Activated naive CD8-positive, alpha-beta T cell treated with anti-CD3 and anti-CD28 coated beads, Interleukin-2, amount 10 ng/mL, durations not matched to agents 7 days and 5 days (primary cell): ENCODE data around the gene EIF2B2. TPM values are rescaled to one million over a fixed set of nuclear protein-coding genes. Genes with fewer than 3 reads are reported as not detected.

Source experiments
- total RNA-seq, 2 experiments: library from RNA; stranded (reverse); gene quantifications; one replicate each; pipeline ENCODE4 v1.2.3, GENCODE V29; 2021

Gene EIF2B2
- total RNA-seq, 2 experiments from 2014 or later, result 35.4 to 37.2 TPM

Other genes with a start within 250 kb of the EIF2B2 start
- 10 to 100 TPM; 71.7 to 74.4 TPM for gene YLPM1, start 239.6 kb upstream of the EIF2B2 start, total RNA-seq
- gene PROX2, start 126.8 kb upstream of the EIF2B2 start, total RNA-seq, result under 1 TPM; 0.28 to 0.69 TPM
- 100 to 1,000 TPM; 111 to 124 TPM for gene DLST, start 121.0 kb upstream of the EIF2B2 start, total RNA-seq
- gene RPS6KL1, start 79.7 kb upstream of the EIF2B2 start, total RNA-seq, result 1 to 10 TPM; 2.6 to 3.9 TPM
- under 1 TPM in 1 of 2 experiments, not detected in 1; 0.28 TPM for gene PGF, start 47.3 kb upstream of the EIF2B2 start, total RNA-seq
- gene MLH3, start 48.5 kb downstream of the EIF2B2 start, total RNA-seq, result 10 to 100 TPM; 18.0 to 18.2 TPM
- 10 to 100 TPM; 50.7 to 54.7 TPM for gene ACYP1, start 61.1 kb downstream of the EIF2B2 start, total RNA-seq
- gene ZC2HC1C, start 66.7 kb downstream of the EIF2B2 start, total RNA-seq, result 1 to 10 TPM in 1 of 2 experiments, under 1 TPM in 1; 0.69 to 1.5 TPM
- 100 to 1,000 TPM in 1 of 2 experiments, 10 to 100 TPM in 1; 95.2 to 104 TPM for gene NEK9, start 124.1 kb downstream of the EIF2B2 start, total RNA-seq
- gene TMED10, start 173.7 kb downstream of the EIF2B2 start, total RNA-seq, result 100 to 1,000 TPM; 149 to 154 TPM